Natural killer cell (primary cell): Measurements from ENCODE around the gene IFNB1. TPM values are rescaled to one million over a fixed set of nuclear protein-coding genes. Genes with fewer than 3 reads are reported as not detected.

Experiments used
- ATAC-seq, 3 donors: fragments of 150-1000 bp in 2 of 3; fragments of 200-7000 bp in 1 of 3; cut with Tn5 transposase; 1 replicate in 1 of 3; 2 replicates in 2 of 3; pipeline ENCODE4 v1.10.0; 2021; ENCODE audit warnings: mild to moderate bottlenecking in 2 of 3, moderate library complexity in 2 of 3
- DNase-seq, 2 donors: peaks; one replicate each; pipeline versions ENCODE4 v3.0.0 to v3.0.0-alpha.2; 2013 to 2021; ENCODE audit warnings: mixed read lengths in 1 of 2
- H3K27ac ChIP-seq: one replicate; pipeline ENCODE4 v1.5.1; 2013; ENCODE audit warnings: mild to moderate bottlenecking, low read length
- H3K27me3 ChIP-seq: one replicate; pipeline ENCODE4 v1.6.1; 2013; ENCODE audit warnings: low read length; ENCODE audit not compliant: control insufficient read depth, insufficient read depth
- H3K36me3 ChIP-seq: one replicate; pipeline ENCODE4 v1.6.1; 2013; ENCODE audit warnings: low read length; ENCODE audit not compliant: control insufficient read depth, insufficient read depth
- H3K4me1 ChIP-seq: one replicate; pipeline ENCODE4 v1.6.1; 2013; ENCODE audit warnings: low read length; ENCODE audit not compliant: control insufficient read depth, insufficient read depth
- H3K4me3 ChIP-seq: one replicate; pipeline ENCODE4 v1.5.1; 2013; ENCODE audit warnings: low read length
- H3K9me3 ChIP-seq: one replicate; pipeline ENCODE4 v1.6.1; 2013; ENCODE audit warnings: low read length; ENCODE audit not compliant: control insufficient read depth, insufficient read depth
- H3K27ac Mint-ChIP-seq, 2 donors: one replicate each; pipeline ENCODE4 v1.8.0; 2022; ENCODE audit warnings: mild to moderate bottlenecking in 2 of 2, mixed read lengths in 2 of 2, moderate library complexity in 1 of 2
- H3K27me3 Mint-ChIP-seq, 2 donors: one replicate each; pipeline ENCODE4 v1.8.0; 2022; ENCODE audit warnings: low read depth in 2 of 2, mixed read lengths in 2 of 2
- H3K36me3 Mint-ChIP-seq: one replicate; pipeline ENCODE4 v1.8.0; 2022; ENCODE audit warnings: mixed read lengths
- H3K4me1 Mint-ChIP-seq, 2 donors: one replicate each; pipeline ENCODE4 v1.8.0; 2022; ENCODE audit warnings: mixed read lengths in 2 of 2
- H3K4me3 Mint-ChIP-seq: one replicate; pipeline ENCODE4 v1.8.0; 2022; ENCODE audit warnings: mild to moderate bottlenecking, moderate library complexity, mixed read lengths
- H3K9me3 Mint-ChIP-seq, 2 donors: one replicate each; pipeline ENCODE4 v1.8.0; 2022; ENCODE audit warnings: mixed read lengths in 2 of 2
- CTCF ChIP-seq: fragments of 200-600 bp; IDR thresholded peaks from one replicate; pipeline ENCODE4 v1.8.0; 2022; ENCODE audit warnings: antibody characterized with exemption
- WGBS: methylation state at CpG from one replicate; pipeline ENCODE4 v1.1.7; 2013; ENCODE audit warnings: missing lambda C conversion rate; ENCODE audit not compliant: insufficient coverage; 5-methylcytosine and 5-hydroxymethylcytosine counted together
- intact Hi-C: fragments of 100-400 bp; cut with micrococcal nuclease; formaldehyde crosslinking; loops from one replicate; pipeline ENCODE4 v1.14.2; 2022
- total RNA-seq, 4 donors: library from RNA; stranded (reverse); fragments of 120-200 nt in 1 of 4; gene quantifications; one replicate each; pipeline versions ENCODE4 v1.2.3 to v1.2.4, GENCODE V29; 2013 to 2022

IFNB1 gene
- total RNA-seq, 3 donors from 2014 or later (not counting 1 experiment from before 2014, with no cell fraction given) = not detected

DNA sequence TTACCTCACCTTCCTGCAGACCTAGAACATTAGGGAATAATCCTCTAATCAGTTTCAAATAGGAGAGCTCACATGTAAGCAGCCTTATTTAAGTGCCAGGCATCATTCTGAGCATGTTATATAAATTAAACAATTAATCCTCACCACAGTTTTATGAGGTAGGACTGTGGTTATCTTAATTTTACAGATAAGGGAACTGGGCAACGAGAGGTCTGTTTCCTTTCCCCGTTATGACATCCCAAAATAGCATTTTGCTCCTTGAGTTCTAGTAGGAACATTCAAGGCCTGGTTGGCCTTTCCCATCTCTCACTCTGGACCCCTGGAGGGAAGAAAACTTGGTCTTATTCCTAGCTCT lies 19.1 kb upstream of the IFNB1 start:
- Mint-ChIP-seq H3K27ac (peak overlapping the region; percentile 96 to 97), H3K4me1 (peaks cover 35 to 37% of the 10 kb centered on the region in 2 donors), H3K9me3 (no peaks in the 10 kb centered on the region), H3K36me3 (no peaks in the 10 kb centered on the region), H3K4me3 (peak overlapping the region; percentile 86), H3K27me3 (no peaks in the 10 kb centered on the region)
- no peaks in the 10 kb centered on the region for H3K9me3 ChIP-seq
- 8% methylated on average over 2 of the region's 2 CpGs for WGBS
- peaks cover 13% of the 10 kb centered on the region for H3K4me1 ChIP-seq
- H3K27me3 ChIP-seq = no peaks in the 10 kb centered on the region
- TF ChIP-seq CTCF = no peak
- H3K4me3 ChIP-seq = peak overlapping the region; percentile 16
- peak overlapping the region; percentile 86 for H3K27ac ChIP-seq
- DNase-seq (no peak), ATAC-seq (no peak)
- intact Hi-C loops = loop anchor here (1.0 to 5.0 kb wide), 3 partner anchors 66 to 475 kb away; partner anchors contain the start of genes HACD4 and MLLT3
- no peaks in the 10 kb centered on the region for H3K36me3 ChIP-seq

DNA sequence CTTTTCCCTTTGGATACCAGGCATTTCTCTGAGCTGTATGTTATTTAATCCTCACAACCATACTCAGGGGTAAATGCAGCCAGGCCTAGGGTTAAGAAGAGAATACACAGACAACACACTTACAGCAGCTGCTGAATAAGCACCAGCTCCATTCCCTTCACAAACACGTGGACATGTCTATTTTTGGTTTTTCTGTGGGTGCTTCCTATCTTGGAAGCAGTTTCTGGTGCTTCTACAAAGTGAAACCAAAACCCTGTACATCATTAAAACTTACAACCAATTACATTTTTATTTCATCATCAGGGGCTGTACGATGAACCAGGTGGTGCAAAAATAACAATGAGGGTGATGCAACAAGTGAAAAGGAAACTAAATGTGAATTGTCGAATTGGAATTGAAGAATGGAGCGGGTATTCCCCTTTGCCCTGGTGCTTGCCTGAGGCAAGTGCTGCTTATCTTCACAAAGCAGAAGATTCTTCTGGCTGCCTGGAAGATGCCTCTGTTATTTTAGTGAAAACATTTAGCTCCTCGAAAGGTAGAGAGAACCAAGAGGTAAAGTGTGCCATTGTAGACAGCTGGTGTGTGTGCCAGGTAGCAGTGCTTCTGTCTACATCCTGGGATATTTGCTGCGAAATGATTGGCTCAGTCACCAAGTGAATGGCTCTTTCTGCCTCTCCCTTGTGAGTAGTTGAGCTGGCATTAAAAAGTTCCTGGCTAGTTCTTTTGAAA lies 18.6 kb upstream of the IFNB1 start:
- 25% methylated on average over 5 of the region's 6 CpGs for WGBS
- TF ChIP-seq CTCF = no peak
- peak overlapping the region; percentile 86 for H3K4me3 Mint-ChIP-seq
- no peaks in the 10 kb centered on the region for H3K9me3 Mint-ChIP-seq
- H3K4me1 Mint-ChIP-seq = peaks cover 35 to 37% of the 10 kb centered on the region in 2 donors
- H3K36me3 ChIP-seq = no peaks in the 10 kb centered on the region
- no peaks in the 10 kb centered on the region for H3K27me3 Mint-ChIP-seq
- no peaks in the 10 kb centered on the region for H3K9me3 ChIP-seq
- H3K27ac Mint-ChIP-seq = peak overlapping the region; percentile 96 to 97
- DNase-seq (peak; percentile 23 to 85), ATAC-seq (peak; percentile 96 to 98 (median 96))
- H3K4me3 ChIP-seq = peak overlapping the region; percentile 16
- H3K4me1 ChIP-seq = peaks cover 13% of the 10 kb centered on the region
- H3K27me3 ChIP-seq = no peaks in the 10 kb centered on the region
- peak overlapping the region; percentile 86 for H3K27ac ChIP-seq
- no peaks in the 10 kb centered on the region for H3K36me3 Mint-ChIP-seq
- intact Hi-C loops = loop anchor here (1.0 to 5.0 kb wide), 3 partner anchors 65 to 474 kb away; partner anchors contain the start of genes HACD4 and MLLT3

GRCh38 chr9:21095561-21095960 lies 17.8 kb upstream of the IFNB1 start:
- peak overlapping the region; percentile 61 for H3K27ac ChIP-seq
- no peaks in the 10 kb centered on the region for H3K36me3 ChIP-seq
- peaks cover 29 to 32% of the 10 kb centered on the region in 2 donors for H3K4me1 Mint-ChIP-seq
- H3K27me3 ChIP-seq = no peaks in the 10 kb centered on the region
- peak overlapping the region; percentile 96 to 97 for H3K27ac Mint-ChIP-seq
- peak overlapping the region; percentile 17 for H3K4me3 Mint-ChIP-seq
- no peaks in the 10 kb centered on the region for H3K9me3 ChIP-seq
- DNase-seq = no peak
- no peaks in the 10 kb centered on the region for H3K27me3 Mint-ChIP-seq
- no peaks in the 10 kb centered on the region for H3K9me3 Mint-ChIP-seq
- H3K4me3 ChIP-seq = no peak overlapping the region
- H3K4me1 ChIP-seq = peaks cover 13% of the 10 kb centered on the region
- no peak for TF ChIP-seq CTCF
- intact Hi-C loops = loop anchor here (5.0 kb wide), 2 partner anchors 208 to 473 kb away; partner anchors contain the start of gene MLLT3
- no peak for ATAC-seq
- no peaks in the 10 kb centered on the region for H3K36me3 Mint-ChIP-seq
